ENCODE results near the gene CERS2.

CERS2 gene

GRCh38 chr1:151006327-151007052 is 31.9 kb upstream of the CERS2 start, which contains the start of gene MINDY1:
Gene MINDY1, minus strand, starts transcription at chr1:151006902. Its CDS starts 4,285 bp downstream, at chr1:151002617.
- Histone ChIP-seq H3K27me3 (ENCODE audit: control insufficient read depth, insufficient read depth, low read length) (no peaks in the 10 kb centered on the region), H3K9ac (ENCODE audit: low read depth, low read length) (peak within 1 kb of the TSS; percentile 82), H3K4me2 (ENCODE audit: low read length) (peak within 1 kb of the TSS; percentile 93), H3K4me3 (ENCODE audit: low read length) (peak within 1 kb of the TSS; percentile 76), H3K9me3 (replicated peaks; ENCODE audit: low read length) (no peaks in the 10 kb centered on the region), H3K4me1 (ENCODE audit: control insufficient read depth, insufficient read depth, low read length) (peaks cover 45% of the 10 kb centered on the region), H3K36me3 (ENCODE audit: insufficient read depth, low read length) (no peaks in the 10 kb centered on the region)

- no peaks in the 10 kb centered on the region for H3K36me3 ChIP-seq (ENCODE audit: insufficient read depth, low read length)
- no peaks in the 10 kb centered on the region for H3K27me3 ChIP-seq (ENCODE audit: control insufficient read depth, insufficient read depth, low read length)
- H3K9me3 ChIP-seq (replicated peaks; ENCODE audit: low read length) = no peaks in the 10 kb centered on the region
- peaks cover 38% of the 10 kb centered on the region for H3K4me1 ChIP-seq (ENCODE audit: control insufficient read depth, insufficient read depth, low read length)
- peak overlapping the region; percentile 76 for H3K4me3 ChIP-seq (ENCODE audit: low read length)
- H3K9ac ChIP-seq (ENCODE audit: low read depth, low read length) = peak overlapping the region; percentile 82
- H3K4me2 ChIP-seq (ENCODE audit: low read length) = peak overlapping the region; percentile 93
Observed at GRCh38 chr1:151005729-151006319, 31.2 kb upstream of the CERS2 start.

GRCh38 chr1:151003180-151003579 is 28.5 kb upstream of the CERS2 start:
- Histone ChIP-seq H3K4me3 (ENCODE audit: low read length) (no peak overlapping the region), H3K9me3 (replicated peaks; ENCODE audit: low read length) (no peaks in the 10 kb centered on the region), H3K4me1 (ENCODE audit: control insufficient read depth, insufficient read depth, low read length) (peaks cover 42% of the 10 kb centered on the region), H3K9ac (ENCODE audit: low read depth, low read length) (no peak overlapping the region), H3K36me3 (ENCODE audit: insufficient read depth, low read length) (no peaks in the 10 kb centered on the region), H3K4me2 (ENCODE audit: low read length) (no peak overlapping the region), H3K27me3 (ENCODE audit: control insufficient read depth, insufficient read depth, low read length) (no peaks in the 10 kb centered on the region)

DNA sequence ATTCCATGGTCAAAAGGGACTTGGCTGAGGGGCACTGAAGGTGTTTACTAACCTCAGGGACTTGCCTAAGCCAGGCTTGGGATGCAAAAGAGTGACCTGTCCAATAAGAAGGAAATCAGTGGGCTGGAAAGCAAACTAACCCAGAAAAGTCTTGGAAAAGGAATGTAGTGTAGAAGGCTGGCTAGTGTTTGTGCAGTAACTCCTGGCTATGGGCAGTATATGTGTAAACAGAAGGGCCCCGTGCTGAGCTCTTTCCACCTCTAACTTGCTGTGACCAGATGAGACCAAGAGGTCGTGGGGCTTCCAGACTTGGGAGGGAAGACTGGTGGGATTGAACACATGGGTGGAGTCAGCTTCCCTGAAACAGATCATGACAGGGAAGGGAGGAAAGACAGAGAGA is 28.0 kb upstream of the CERS2 start:
- Histone ChIP-seq H3K4me1 (ENCODE audit: control insufficient read depth, insufficient read depth, low read length) (peaks cover 38% of the 10 kb centered on the region), H3K27me3 (ENCODE audit: control insufficient read depth, insufficient read depth, low read length) (no peaks in the 10 kb centered on the region), H3K36me3 (ENCODE audit: insufficient read depth, low read length) (peaks cover 4% of the 10 kb centered on the region), H3K9ac (ENCODE audit: low read depth, low read length) (no peak overlapping the region), H3K9me3 (replicated peaks; ENCODE audit: low read length) (no peaks in the 10 kb centered on the region), H3K4me3 (ENCODE audit: low read length) (no peak overlapping the region), H3K4me2 (ENCODE audit: low read length) (no peak overlapping the region)

DNA sequence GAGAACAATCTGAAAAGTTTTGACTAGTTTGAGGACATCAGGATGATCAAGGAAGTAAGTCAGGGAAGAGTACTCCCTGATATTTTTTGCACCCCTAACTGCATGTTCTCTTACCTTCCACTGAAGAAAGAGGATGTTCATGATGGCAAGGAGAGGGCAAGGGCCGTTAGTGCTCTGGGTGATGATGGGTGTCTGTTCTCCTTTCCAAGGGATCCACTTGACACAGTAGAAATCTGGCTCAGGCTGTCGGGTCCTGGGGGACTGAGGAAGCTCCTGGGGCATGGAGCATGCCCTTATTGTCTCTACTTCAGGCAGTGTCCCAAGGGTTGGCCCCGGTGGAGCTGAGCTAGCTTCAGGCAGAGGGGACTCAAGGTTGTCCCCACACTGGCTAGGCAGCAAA is 27.4 kb upstream of the CERS2 start:
- Histone ChIP-seq H3K4me3 (ENCODE audit: low read length) (no peak overlapping the region), H3K4me1 (ENCODE audit: control insufficient read depth, insufficient read depth, low read length) (peaks cover 34% of the 10 kb centered on the region), H3K4me2 (ENCODE audit: low read length) (no peak overlapping the region), H3K27me3 (ENCODE audit: control insufficient read depth, insufficient read depth, low read length) (no peaks in the 10 kb centered on the region), H3K36me3 (ENCODE audit: insufficient read depth, low read length) (peaks cover 5% of the 10 kb centered on the region), H3K9me3 (replicated peaks; ENCODE audit: low read length) (no peaks in the 10 kb centered on the region), H3K9ac (ENCODE audit: low read depth, low read length) (no peak overlapping the region)

- no peak overlapping the region for H3K4me3 ChIP-seq (ENCODE audit: low read length)
- no peaks in the 10 kb centered on the region for H3K27me3 ChIP-seq (ENCODE audit: control insufficient read depth, insufficient read depth, low read length)
- peaks cover 9% of the 10 kb centered on the region for H3K36me3 ChIP-seq (ENCODE audit: insufficient read depth, low read length)
- H3K9ac ChIP-seq (ENCODE audit: low read depth, low read length) = no peak overlapping the region
- H3K9me3 ChIP-seq (replicated peaks; ENCODE audit: low read length) = no peaks in the 10 kb centered on the region
- H3K4me1 ChIP-seq (ENCODE audit: control insufficient read depth, insufficient read depth, low read length) = peaks cover 31% of the 10 kb centered on the region
- no peak overlapping the region for H3K4me2 ChIP-seq (ENCODE audit: low read length)
Observed at GRCh38 chr1:151001602-151002001, 27.0 kb upstream of the CERS2 start.

- Histone ChIP-seq H3K36me3 (ENCODE audit: insufficient read depth, low read length) (peaks cover 9% of the 10 kb centered on the region), H3K4me2 (ENCODE audit: low read length) (no peak overlapping the region), H3K4me1 (ENCODE audit: control insufficient read depth, insufficient read depth, low read length) (peaks cover 22% of the 10 kb centered on the region), H3K4me3 (ENCODE audit: low read length) (no peak overlapping the region), H3K9me3 (replicated peaks; ENCODE audit: low read length) (no peaks in the 10 kb centered on the region), H3K27me3 (ENCODE audit: control insufficient read depth, insufficient read depth, low read length) (no peaks in the 10 kb centered on the region), H3K9ac (ENCODE audit: low read depth, low read length) (no peak overlapping the region)
Observed at GRCh38 chr1:151000408-151000807, 25.8 kb upstream of the CERS2 start.

GRCh38 chr1:150999926-151000325 is 25.3 kb upstream of the CERS2 start:
- Histone ChIP-seq H3K36me3 (ENCODE audit: insufficient read depth, low read length) (peaks cover 9% of the 10 kb centered on the region), H3K4me3 (ENCODE audit: low read length) (no peak overlapping the region), H3K4me1 (ENCODE audit: control insufficient read depth, insufficient read depth, low read length) (peaks cover 20% of the 10 kb centered on the region), H3K9me3 (replicated peaks; ENCODE audit: low read length) (no peaks in the 10 kb centered on the region), H3K9ac (ENCODE audit: low read depth, low read length) (no peak overlapping the region), H3K4me2 (ENCODE audit: low read length) (no peak overlapping the region), H3K27me3 (ENCODE audit: control insufficient read depth, insufficient read depth, low read length) (no peaks in the 10 kb centered on the region)

DNA sequence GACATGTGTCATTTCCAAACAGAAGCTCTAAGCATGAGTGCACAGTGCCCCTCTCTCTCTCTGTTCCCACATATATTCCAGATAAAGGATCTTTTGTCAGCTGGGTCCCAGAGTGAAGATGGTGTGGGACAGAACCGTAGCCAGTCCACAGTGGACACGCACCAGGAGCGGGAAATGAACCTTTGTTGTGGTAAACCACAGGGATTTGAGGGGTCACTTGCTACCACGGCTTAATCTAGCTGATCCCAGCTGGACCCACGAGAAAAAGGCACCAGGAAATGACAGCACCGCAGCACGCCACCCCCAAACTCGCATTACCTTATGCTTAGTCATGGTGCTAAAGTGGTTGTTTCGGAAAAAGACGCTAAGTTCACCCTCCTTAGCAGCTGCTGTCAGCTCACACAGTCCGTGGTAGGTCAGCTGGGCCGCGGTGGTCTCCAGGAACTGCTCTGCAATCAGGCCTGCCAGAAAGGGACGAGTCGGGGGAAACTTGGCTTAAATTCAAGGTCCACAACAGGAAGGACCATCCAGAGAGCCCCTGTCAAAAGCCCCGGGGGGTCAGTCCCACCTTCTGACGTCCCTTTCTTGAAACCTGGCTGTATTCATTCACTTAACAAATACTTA is 24.5 kb upstream of the CERS2 start:
- H3K9ac ChIP-seq (ENCODE audit: low read depth, low read length) = peak overlapping the region; percentile 34
- no peak overlapping the region for H3K4me3 ChIP-seq (ENCODE audit: low read length)
- no peaks in the 10 kb centered on the region for H3K9me3 ChIP-seq (replicated peaks; ENCODE audit: low read length)
- H3K4me1 ChIP-seq (ENCODE audit: control insufficient read depth, insufficient read depth, low read length) = peaks cover 17% of the 10 kb centered on the region
- peak overlapping the region; percentile 49 for H3K4me2 ChIP-seq (ENCODE audit: low read length)
- H3K27me3 ChIP-seq (ENCODE audit: control insufficient read depth, insufficient read depth, low read length) = no peaks in the 10 kb centered on the region
- peaks cover 9% of the 10 kb centered on the region for H3K36me3 ChIP-seq (ENCODE audit: insufficient read depth, low read length)

- H3K9me3 ChIP-seq (replicated peaks; ENCODE audit: low read length) = no peaks in the 10 kb centered on the region
- H3K27me3 ChIP-seq (ENCODE audit: control insufficient read depth, insufficient read depth, low read length) = no peaks in the 10 kb centered on the region
- H3K36me3 ChIP-seq (ENCODE audit: insufficient read depth, low read length) = peaks cover 9% of the 10 kb centered on the region
- no peak overlapping the region for H3K9ac ChIP-seq (ENCODE audit: low read depth, low read length)
- no peak overlapping the region for H3K4me2 ChIP-seq (ENCODE audit: low read length)
- H3K4me1 ChIP-seq (ENCODE audit: control insufficient read depth, insufficient read depth, low read length) = peaks cover 17% of the 10 kb centered on the region
- H3K4me3 ChIP-seq (ENCODE audit: low read length) = no peak overlapping the region
Observed at GRCh38 chr1:150997949-150998348, 23.3 kb upstream of the CERS2 start.

- Histone ChIP-seq H3K9ac (ENCODE audit: low read depth, low read length) (no peak overlapping the region), H3K4me3 (ENCODE audit: low read length) (no peak overlapping the region), H3K4me1 (ENCODE audit: control insufficient read depth, insufficient read depth, low read length) (peaks cover 17% of the 10 kb centered on the region), H3K9me3 (replicated peaks; ENCODE audit: low read length) (no peaks in the 10 kb centered on the region), H3K36me3 (ENCODE audit: insufficient read depth, low read length) (peaks cover 9% of the 10 kb centered on the region), H3K27me3 (ENCODE audit: control insufficient read depth, insufficient read depth, low read length) (no peaks in the 10 kb centered on the region), H3K4me2 (ENCODE audit: low read length) (no peak overlapping the region)
Observed at GRCh38 chr1:150997126-150997872, 22.7 kb upstream of the CERS2 start.
